Large intestine (tissue), 1 donor: ENCODE results near the gene GGA1. TPM values are rescaled to one million over a fixed set of nuclear protein-coding genes. Genes with fewer than 3 reads are reported as not detected.

ENCODE experiments used
- polyA plus RNA-seq: library from polyadenylated mRNA; unstranded; fragments of 120-200 nt; gene quantifications from one replicate; pipeline ENCODE4 v1.2.1, GENCODE V29; 2013

The GGA1 gene
- polyA plus RNA-seq, 1 donor = 49.7 TPM

Other genes starting within 250 kb of the GGA1 start
- 0.27 TPM for gene ELFN2, start 181.4 kb upstream of the GGA1 start, polyA plus RNA-seq
- gene MFNG, start 122.5 kb upstream of the GGA1 start, polyA plus RNA-seq = 9.1 TPM
- gene CARD10, start 89.4 kb upstream of the GGA1 start, polyA plus RNA-seq = 36.0 TPM
- 50.3 TPM for gene CDC42EP1, start 48.4 kb upstream of the GGA1 start, polyA plus RNA-seq
- gene LGALS2, start 28.7 kb upstream of the GGA1 start, polyA plus RNA-seq = 308 TPM
- gene SH3BP1, start 30.8 kb downstream of the GGA1 start, polyA plus RNA-seq = 59.4 TPM
- 24.7 TPM for gene PDXP, start 49.9 kb downstream of the GGA1 start, polyA plus RNA-seq
- 644 TPM for gene LGALS1, start 66.8 kb downstream of the GGA1 start, polyA plus RNA-seq
- 18.1 TPM for gene NOL12, start 77.5 kb downstream of the GGA1 start, polyA plus RNA-seq
- 43.5 TPM for gene TRIOBP, start 88.2 kb downstream of the GGA1 start, polyA plus RNA-seq
- 9.2 TPM for gene GCAT, start 199.1 kb downstream of the GGA1 start, polyA plus RNA-seq
- 0.04 TPM for gene GALR3, start 214.5 kb downstream of the GGA1 start, polyA plus RNA-seq
- 25.1 TPM for gene ANKRD54, start 235.5 kb downstream of the GGA1 start, polyA plus RNA-seq
- 644 TPM for gene EIF3L, start 240.6 kb downstream of the GGA1 start, polyA plus RNA-seq